ENCODE data around the gene CDKAL1. TPM values are rescaled to one million over a fixed set of nuclear protein-coding genes. Genes with fewer than 3 reads are reported as not detected.

The CDKAL1 gene
- total and polyA plus RNA-seq, 2 of the 8 experiments (the other 6 are each of a cell fraction or from before 2014, with no cell fraction given), result 8.4 to 24.6 TPM

DNA sequence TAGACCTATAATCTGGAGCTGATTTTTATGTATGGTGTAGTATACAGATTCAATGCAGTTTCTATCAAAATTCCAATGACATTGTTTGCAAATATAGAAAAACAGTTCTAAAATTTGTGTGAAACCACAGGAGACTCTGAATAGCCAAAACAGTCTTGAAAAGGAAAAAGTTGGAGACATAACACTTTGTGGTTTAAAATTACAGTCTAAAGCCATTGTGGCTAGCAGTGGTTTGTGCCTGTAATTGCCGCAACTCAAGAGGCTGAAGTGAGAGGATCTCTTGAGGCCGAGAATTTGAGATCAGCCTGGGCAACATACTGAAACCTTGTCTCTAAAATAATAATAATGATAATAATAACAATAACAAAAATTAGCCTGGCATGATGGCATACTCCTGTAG lies 213.7 kb downstream of the CDKAL1 start:
- H3K4ac ChIP-seq (replicated peaks; ENCODE audit: insufficient read length, low read depth, low read length), result no peak overlapping the region
- no peak overlapping the region for H2BK120ac ChIP-seq (replicated peaks; ENCODE audit: low read depth, low read length)
- no peak overlapping the region for H4K5ac ChIP-seq (ENCODE audit: insufficient read length, low read depth, low read length)
- no peak overlapping the region for H3K4me3 ChIP-seq (ENCODE audit: extremely low read depth in 1 of 4, insufficient read depth in 2 of 4, low read depth in 3 of 4, low read length in 4 of 4)
- no peak overlapping the region for H2AK5ac ChIP-seq (ENCODE audit: low read depth, low read length)
- H3K4me2 ChIP-seq (ENCODE audit: insufficient read depth in 1 of 2, low read depth in 2 of 2, low read length in 2 of 2), result no peak overlapping the region
- H3K79me1 ChIP-seq (ENCODE audit: low read depth, low read length), result no peaks in the 10 kb centered on the region
- no peak overlapping the region for H2BK12ac ChIP-seq (ENCODE audit: low read depth, low read length)
- ChIA-PET POLR2A (ENCODE audit: partially characterized antibody) (no interaction called here), CTCF (ENCODE audit: partially characterized antibody) (interaction anchor here (0.9 kb wide), 1 partner anchor 9 kb away, joined by 3 read pairs; no protein-coding TSS in a partner anchor)
- no peaks in the 10 kb centered on the region for H3K9me3 ChIP-seq (ENCODE audit: insufficient read depth in 2 of 2, low read depth in 1 of 2, low read length in 1 of 2)
- H3K14ac ChIP-seq (ENCODE audit: insufficient read length), result no peak overlapping the region
- H4K20me1 ChIP-seq (replicated peaks in 1 of 2; ENCODE audit: control insufficient read depth in 1 of 2, insufficient read depth in 2 of 2, low read length in 2 of 2), result no peaks in the 10 kb centered on the region
- no peaks in the 10 kb centered on the region for H3K79me2 ChIP-seq (ENCODE audit: control insufficient read depth in 1 of 2, insufficient read depth in 2 of 2, low read length in 2 of 2)
- WGBS, 2 experiments (ENCODE audit: extremely low coverage in 1 of 2, insufficient coverage in 1 of 2, insufficient read length in 1 of 2, insufficient replicate concordance in 2 of 2, low coverage in 1 of 2, low lambda C conversion rate in 2 of 2, missing lambda C conversion rate in 1 of 2), result 92% methylated on average over 2 of the region's 2 CpGs; no CpG with 5 or more reads in 1 of the 2 experiments
- H2BK20ac ChIP-seq (ENCODE audit: low read length), result no peak overlapping the region
- no peak overlapping the region for H2AFZ ChIP-seq (ENCODE audit: low read length)
- H3K4me1 ChIP-seq (replicated peaks in 1 of 4; ENCODE audit: control insufficient read depth in 3 of 4, insufficient read depth in 4 of 4, low read length in 3 of 4), result peaks cover 0 to 3% (median 0%) of the 10 kb centered on the region in 4 experiments; a peak in 1 of 7 replicates
- no peak overlapping the region for H3K27ac ChIP-seq (ENCODE audit: low read depth, low read length)
- H3K56ac ChIP-seq (replicated peaks; ENCODE audit: insufficient read length, low read depth, low read length), result no peak overlapping the region
- H3K9ac ChIP-seq (replicated peaks in 1 of 4; ENCODE audit: extremely low read depth in 1 of 4, low read depth in 3 of 4, low read length in 3 of 4), result no peak overlapping the region
- H4K8ac ChIP-seq (ENCODE audit: extremely low read depth, insufficient read depth, low read length), result no peak overlapping the region
- no peak overlapping the region for H3K23ac ChIP-seq (ENCODE audit: insufficient read length)
- FAIRE-seq (no peak), DNase-seq (ENCODE audit: low read depth in 1 of 2, low spot score in 2 of 2) (no peak)
- no peak overlapping the region for H2BK15ac ChIP-seq (ENCODE audit: low read length)
- H3K23me2 ChIP-seq (ENCODE audit: low read depth, low read length), result no peaks in the 10 kb centered on the region
- H2BK5ac ChIP-seq (ENCODE audit: low read depth, low read length), result no peak overlapping the region
- H3K18ac ChIP-seq (ENCODE audit: extremely low read depth, low read length), result no peak overlapping the region
- no peak overlapping the region for H4K91ac ChIP-seq (replicated peaks; ENCODE audit: insufficient read length, low read length)
- H3K36me3 ChIP-seq (ENCODE audit: control insufficient read depth in 2 of 4, insufficient read depth in 4 of 4, low read length in 3 of 4), result no peaks in the 10 kb centered on the region
- no peaks in the 10 kb centered on the region for H3K27me3 ChIP-seq (replicated peaks in 1 of 4; ENCODE audit: control insufficient read depth in 3 of 4, extremely low read depth in 1 of 4, insufficient read depth in 3 of 4, low read length in 3 of 4)
- TF ChIP-seq, protein P1, sequence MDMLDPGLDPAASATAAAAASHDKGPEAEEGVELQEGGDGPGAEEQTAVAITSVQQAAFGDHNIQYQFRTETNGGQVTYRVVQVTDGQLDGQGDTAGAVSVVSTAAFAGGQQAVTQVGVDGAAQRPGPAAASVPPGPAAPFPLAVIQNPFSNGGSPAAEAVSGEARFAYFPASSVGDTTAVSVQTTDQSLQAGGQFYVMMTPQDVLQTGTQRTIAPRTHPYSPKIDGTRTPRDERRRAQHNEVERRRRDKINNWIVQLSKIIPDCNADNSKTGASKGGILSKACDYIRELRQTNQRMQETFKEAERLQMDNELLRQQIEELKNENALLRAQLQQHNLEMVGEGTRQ (IDR thresholded peaks at IDR 0.05; ENCODE audit: low read length), result no peak

All from H1 (cell line).